A204.1 (cell line): ENCODE measurements around the gene CTSA.
"Not testable (repeated sequence)": the region's sequence is repeated elsewhere in the genome, so short reads cannot be mapped to it uniquely, and the experiment has no call there.

Experiments used
- FAIRE-seq: peaks from 2 replicates; lab custom pipeline; 2012; peaks lifted over from hg19 to GRCh38; lab: Jason Lieb, UNC

Gene CTSA

GRCh38 chr20:45918779-45919537, 27.8 kb downstream of the CTSA start:
- no peak for FAIRE-seq

GRCh38 chr20:45919542-45920399, 28.6 kb downstream of the CTSA start:
- no peak for FAIRE-seq

GRCh38 chr20:45920462-45921336, 29.6 kb downstream of the CTSA start:
- FAIRE-seq, result no peak

DNA sequence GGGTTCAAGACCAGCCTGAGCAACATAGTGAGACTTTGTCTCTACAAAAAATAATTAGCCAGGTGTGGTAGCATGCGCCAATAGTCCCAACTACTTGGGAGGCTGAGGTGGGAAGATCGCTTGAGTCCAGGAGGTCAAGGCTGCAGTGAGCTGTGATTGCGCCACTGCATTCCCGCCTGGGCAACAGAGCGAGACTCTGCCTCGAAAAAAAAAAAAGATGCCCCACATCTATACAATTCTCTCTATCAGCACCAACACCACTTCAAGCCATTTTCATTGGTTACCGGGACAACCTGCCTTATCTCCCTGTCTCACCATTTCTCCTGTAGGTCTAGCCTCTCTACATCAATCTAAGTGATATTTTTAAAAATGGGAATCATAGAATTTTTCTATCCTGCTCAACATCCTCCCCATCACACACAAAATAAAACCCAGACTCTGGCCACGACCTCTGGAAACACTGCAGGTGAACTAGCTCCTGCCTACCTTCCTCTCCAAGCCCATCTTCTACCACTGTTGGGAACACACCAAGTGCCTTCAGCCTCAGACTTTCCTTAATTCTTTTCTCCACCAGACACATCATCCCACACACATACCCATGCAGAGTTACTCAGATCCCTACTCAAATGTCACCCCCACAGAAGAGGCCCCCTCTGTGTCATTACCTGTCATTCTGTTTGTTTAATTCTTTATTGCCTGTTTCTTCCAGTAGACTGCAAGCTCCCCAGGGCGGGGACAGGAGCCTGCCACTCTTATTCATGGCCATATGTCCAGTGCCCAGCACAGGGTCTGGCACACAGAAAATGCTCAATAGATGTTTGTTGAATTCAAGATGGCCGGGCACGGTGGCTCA, 30.4 kb downstream of the CTSA start:
- FAIRE-seq, result no peak

- FAIRE-seq, result no peak
These were observed 33.5 kb downstream of the CTSA start for GRCh38 chr20:45924391-45925261.

DNA sequence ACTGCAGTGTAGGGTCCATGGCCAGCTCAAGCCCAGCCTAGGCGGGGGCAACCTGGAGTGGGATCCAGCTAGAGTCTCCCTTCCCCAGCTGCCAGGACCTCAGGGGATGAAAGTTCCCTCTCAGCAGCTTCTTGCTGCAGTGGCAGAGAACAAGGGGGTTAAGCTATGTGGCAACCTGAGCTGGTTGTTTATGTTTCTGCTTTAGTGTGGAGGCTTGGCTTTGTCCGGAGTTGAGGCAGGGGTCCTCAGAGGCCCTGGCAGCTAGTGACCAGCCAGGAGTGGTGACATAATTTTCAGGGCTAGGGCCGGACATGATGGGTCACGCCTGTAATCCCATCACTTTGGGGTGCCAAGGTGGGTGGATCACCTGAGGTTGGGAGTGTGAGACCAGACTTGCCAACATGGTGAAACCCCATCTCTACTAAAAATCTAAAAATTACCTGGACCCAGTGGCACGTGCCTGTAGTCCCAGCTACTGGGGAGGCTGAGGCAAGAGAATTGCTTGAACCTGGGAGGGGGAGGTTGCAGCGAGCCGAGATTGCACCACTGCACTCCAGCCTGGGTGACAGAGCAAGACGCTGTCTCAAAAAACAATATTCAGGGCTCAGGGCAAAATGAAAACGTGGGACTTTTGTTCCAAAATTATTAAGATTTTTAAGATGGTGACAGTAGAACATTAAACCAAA, 34.8 kb downstream of the CTSA start:
- FAIRE-seq, result no peak

GRCh38 chr20:45926731-45927070, 35.6 kb downstream of the CTSA start:
- FAIRE-seq, result no peak

- no peak for FAIRE-seq
These were observed 36.1 kb downstream of the CTSA start for GRCh38 chr20:45927071-45927878.

DNA sequence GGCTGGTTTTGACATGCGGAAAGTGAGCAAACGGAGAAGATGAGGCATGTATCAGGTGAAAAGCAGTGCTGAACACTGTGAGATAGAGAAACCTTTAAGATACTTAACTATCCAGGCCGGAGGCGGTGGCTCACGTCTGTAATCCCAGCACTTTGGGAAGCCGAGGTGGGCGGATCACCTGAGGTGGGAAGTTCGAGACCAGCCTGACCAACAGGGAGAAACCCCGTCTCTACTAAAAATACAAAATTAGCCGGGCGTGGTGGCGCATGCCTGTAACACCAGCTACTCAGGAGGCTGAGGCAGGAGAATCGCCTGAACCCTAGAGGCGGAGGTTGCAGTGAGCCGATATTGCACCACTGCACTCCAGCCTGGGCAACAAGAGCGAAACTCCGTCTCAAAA, 40.5 kb downstream of the CTSA start:
- not testable (repeated sequence) for FAIRE-seq

DNA sequence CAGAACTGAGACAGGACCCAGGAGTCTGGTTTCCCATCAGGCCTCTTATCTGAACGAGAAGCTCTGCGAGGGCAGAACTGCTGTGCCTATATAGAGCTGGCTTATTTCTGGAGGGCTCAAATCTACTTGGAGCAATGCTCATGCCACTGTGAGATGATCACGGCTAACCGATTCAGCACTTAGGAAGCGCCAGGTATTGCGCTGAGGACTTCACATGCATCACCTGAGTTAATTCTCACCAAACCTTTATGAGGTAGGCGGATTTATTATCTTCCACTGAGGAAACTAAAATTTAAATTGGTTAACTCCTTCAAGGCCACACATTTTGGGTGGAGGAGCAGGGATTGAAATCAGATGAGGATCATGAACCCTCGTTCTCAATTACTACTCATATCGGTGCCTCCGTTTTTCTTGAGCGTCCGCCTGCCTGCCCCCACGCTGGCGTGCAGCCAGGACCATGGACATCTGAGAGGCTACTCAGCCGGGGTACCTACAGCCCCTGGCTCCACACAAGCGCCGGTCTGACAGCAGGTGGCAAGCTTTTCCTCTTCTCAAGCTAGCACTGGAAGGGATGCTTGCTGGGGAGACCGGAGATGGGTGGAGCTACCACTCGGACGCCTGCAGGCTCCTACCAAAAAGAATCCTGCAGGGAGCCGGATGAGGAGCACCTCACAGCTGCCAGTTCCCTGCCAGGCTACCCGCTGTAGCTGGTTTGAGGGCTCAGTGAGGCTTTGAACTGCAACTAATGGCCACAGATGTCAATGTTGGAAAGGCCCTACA, 42.3 kb downstream of the CTSA start:
- FAIRE-seq, result no peak

- FAIRE-seq, result no peak
These were observed 43.0 kb downstream of the CTSA start for GRCh38 chr20:45934046-45934585.

GRCh38 chr20:45934586-45935415, 43.7 kb downstream of the CTSA start, which contains the start of gene PCIF1:
TSS of gene PCIF1 (plus strand) at chr20:45934683. CDS start at chr20:45939000, 4,317 bp downstream.
- no peak for FAIRE-seq

DNA sequence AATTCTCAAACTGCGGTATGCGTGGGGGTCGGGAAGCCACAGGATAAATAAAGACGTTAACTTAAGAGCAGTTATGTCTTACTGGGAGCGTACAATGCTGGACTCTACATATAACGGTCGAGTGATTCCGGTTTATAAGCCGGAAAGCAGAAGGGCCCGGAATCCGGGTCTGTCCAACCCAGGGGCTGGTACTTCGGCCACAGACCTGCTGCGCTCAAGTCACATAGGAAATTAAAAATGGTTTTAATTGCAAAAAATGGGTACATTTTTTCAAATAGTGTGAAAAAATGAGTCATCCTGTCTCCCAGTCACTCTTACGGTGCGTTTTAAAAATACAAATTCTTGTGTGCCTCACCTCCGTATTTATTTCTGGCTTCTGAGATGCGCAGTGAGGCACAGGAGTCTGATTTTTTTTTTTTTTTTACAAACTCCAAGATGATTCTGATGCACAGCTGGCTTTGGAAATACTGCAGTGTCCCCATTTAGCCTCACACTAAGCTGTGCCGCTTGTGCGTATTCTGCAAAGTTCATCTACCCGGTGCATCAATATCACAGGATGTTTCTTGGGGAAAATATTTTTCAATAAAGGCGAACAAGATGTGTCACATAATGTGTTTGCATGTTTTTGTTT, 44.4 kb downstream of the CTSA start:
- no peak for FAIRE-seq

DNA sequence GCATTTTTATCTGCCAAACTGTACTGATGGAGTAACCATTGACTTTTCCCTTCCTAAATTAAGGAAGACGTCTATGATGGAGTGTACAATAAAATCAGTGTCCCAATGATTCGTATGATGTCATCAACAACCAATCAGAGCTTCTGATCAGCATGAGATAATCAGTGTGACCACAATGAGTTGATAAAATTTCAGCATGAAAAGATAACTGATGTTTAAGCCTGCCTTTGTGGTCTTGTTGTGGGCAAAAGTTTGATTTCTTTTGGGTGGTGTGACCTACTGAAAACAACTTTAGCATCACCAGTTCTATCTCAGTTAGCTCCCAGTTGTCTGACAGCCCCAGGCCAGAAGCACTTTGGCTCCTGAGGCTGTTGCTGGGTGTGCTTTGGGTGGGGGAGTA, 46.6 kb downstream of the CTSA start:
- no peak for FAIRE-seq

- no peak for FAIRE-seq
These were observed 47.7 kb downstream of the CTSA start for GRCh38 chr20:45938727-45939438.

- no peak for FAIRE-seq
These were observed 48.9 kb downstream of the CTSA start for GRCh38 chr20:45940053-45940452.
